Right lobe of liver (tissue), 4 donors: Measurements from ENCODE around the gene CHAMP1.

Experiments used
- CTCF ChIP-seq, 4 donors: fragments of 200-600 bp in 3 of 4; fragments of 450-650 bp in 1 of 4; IDR thresholded peaks; one replicate each; pipeline versions ENCODE4 v1.5.1 to v1.8.0; 2016 to 2022; ENCODE audit warnings: antibody characterized with exemption in 4 of 4, mild to moderate bottlenecking in 2 of 4
- POLR2A ChIP-seq: fragments of 450-650 bp; IDR thresholded peaks from one replicate; pipeline ENCODE4 v1.6.1; 2017; ENCODE audit warnings: antibody characterized with exemption, mild to moderate bottlenecking
- donor health status: DM: no; HTN: no; CAD: no.
- donor health status: DM: no; HTN: no; CAD: no.
- donor health status: DM: no; HTN: yes; CAD: no.

DNA sequence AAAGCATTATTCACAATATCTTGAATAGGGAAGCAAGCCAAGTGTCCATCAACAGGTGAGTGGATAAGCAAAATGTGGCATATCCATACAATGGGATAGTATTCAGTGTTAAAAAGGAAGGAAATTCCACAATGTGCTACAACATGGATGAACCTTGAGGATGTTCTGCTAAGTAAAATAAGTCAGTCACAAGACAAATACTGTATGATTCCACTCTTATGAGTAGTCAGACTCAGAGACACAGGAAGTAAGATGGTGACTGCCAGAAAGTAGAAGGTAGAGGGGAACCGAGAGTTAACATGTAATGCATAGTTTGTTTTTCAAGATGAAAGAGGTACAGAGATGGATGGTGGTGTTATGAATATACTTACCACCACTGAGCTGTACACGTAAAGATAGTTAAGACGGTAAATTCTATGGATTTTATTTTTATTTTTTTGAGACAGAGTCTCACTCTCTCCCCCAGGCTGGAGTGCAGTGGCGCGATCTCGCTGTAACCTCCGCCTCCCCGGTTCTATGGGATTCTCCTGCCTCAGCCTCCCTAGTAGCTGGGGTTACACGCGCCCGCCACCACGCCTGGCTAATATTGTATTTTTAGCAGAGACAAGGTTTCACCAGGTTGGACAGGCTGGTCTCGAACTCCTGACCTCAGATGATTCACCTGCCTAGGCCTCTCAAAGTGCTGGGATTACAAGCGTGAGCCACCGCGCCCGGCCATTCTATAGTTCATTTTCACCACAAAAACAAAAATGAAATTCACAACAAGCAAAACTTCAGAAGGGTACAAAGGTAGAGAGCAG is 1.0 kb upstream of the CHAMP1 start:
- TF ChIP-seq CTCF (IDR thresholded peaks at IDR 0.05), result no peak
- TF ChIP-seq POLR2A, result no peak
